H9 (cell line): ENCODE data around the gene NT5C2. TPM values are rescaled to one million over a fixed set of nuclear protein-coding genes. Genes with fewer than 3 reads are reported as not detected.

Experiments
- DNase-seq: peaks from one replicate; pipeline ENCODE4 v3.0.0-alpha.2; 2017
- H2AFZ ChIP-seq: one replicate; pipeline ENCODE4 v1.6.1; 2013; ENCODE audit warnings: mild to moderate bottlenecking, low read length, control low read depth, moderate library complexity
- H2AK5ac ChIP-seq: 2 replicates; pipeline ENCODE4 v1.6.1; 2013; ENCODE audit warnings: low read length, control low read depth, mixed read lengths; ENCODE audit not compliant: insufficient read length
- H2BK120ac ChIP-seq: one replicate; pipeline ENCODE4 v1.6.1; 2013; ENCODE audit warnings: low read depth, mild to moderate bottlenecking, low read length, control low read depth, inconsistent platforms; ENCODE audit not compliant: poor library complexity, severe bottlenecking
- H2BK12ac ChIP-seq: 2 replicates; pipeline ENCODE4 v1.6.1; 2013; ENCODE audit warnings: low read length, control low read depth, mixed read lengths, low read depth; ENCODE audit not compliant: insufficient read length
- H2BK15ac ChIP-seq: 2 replicates; pipeline ENCODE4 v1.6.1; 2013; ENCODE audit warnings: low read depth, low read length, control low read depth
- H2BK20ac ChIP-seq: one replicate; pipeline ENCODE4 v1.6.1; 2013; ENCODE audit warnings: low read depth, mild to moderate bottlenecking, low read length, control low read depth, inconsistent platforms; ENCODE audit not compliant: poor library complexity, severe bottlenecking
- H2BK5ac ChIP-seq: 2 replicates; pipeline ENCODE4 v1.6.1; 2013; ENCODE audit warnings: low read length, control low read depth, mixed read lengths; ENCODE audit not compliant: insufficient read length
- H3K14ac ChIP-seq: 2 replicates; pipeline ENCODE4 v1.6.1; 2013; ENCODE audit warnings: low read length, control low read depth; ENCODE audit not compliant: insufficient read depth
- H3K18ac ChIP-seq: 2 replicates; pipeline ENCODE4 v1.6.1; 2013; ENCODE audit warnings: low read depth, mild to moderate bottlenecking, mixed read lengths, low read length, control low read depth; ENCODE audit not compliant: insufficient read length
- H3K23ac ChIP-seq: 2 replicates; pipeline ENCODE4 v1.6.1; 2013; ENCODE audit warnings: low read length, control low read depth, mixed read lengths, low read depth; ENCODE audit not compliant: insufficient read length
- H3K23me2 ChIP-seq: 2 replicates; pipeline ENCODE4 v1.6.1; 2013; ENCODE audit warnings: low read depth, mild to moderate bottlenecking, mixed read lengths, low read length, control low read depth; ENCODE audit not compliant: insufficient read length, poor library complexity, severe bottlenecking
- H3K27ac ChIP-seq: 2 replicates; pipeline ENCODE4 v1.5.1; 2013; ENCODE audit warnings: low read length, control low read depth, mixed read lengths, low read depth; ENCODE audit not compliant: insufficient read length
- H3K27me3 ChIP-seq: 2 replicates; pipeline ENCODE4 v1.6.1; 2013; ENCODE audit warnings: low read length, control low read depth, inconsistent platforms; ENCODE audit not compliant: insufficient read depth
- H3K4ac ChIP-seq: 2 replicates; pipeline ENCODE4 v1.6.1; 2013; ENCODE audit warnings: low read depth, mild to moderate bottlenecking, control low read depth, inconsistent platforms, low read length, moderate library complexity
- H3K4me1 ChIP-seq: 2 replicates; pipeline ENCODE4 v1.6.1; 2013; ENCODE audit warnings: low read length, control low read depth, inconsistent platforms; ENCODE audit not compliant: insufficient read depth
- H3K4me2 ChIP-seq: 2 replicates; pipeline ENCODE4 v1.6.1; 2013; ENCODE audit warnings: low read length, control low read depth, mixed read lengths; ENCODE audit not compliant: insufficient read length, insufficient read depth
- H3K56ac ChIP-seq: 2 replicates; pipeline ENCODE4 v1.6.1; 2013; ENCODE audit warnings: low read depth, mild to moderate bottlenecking, mixed read lengths, low read length, control low read depth; ENCODE audit not compliant: insufficient read length
- H3K79me1 ChIP-seq: 2 replicates; pipeline ENCODE4 v1.6.1; 2013; ENCODE audit warnings: low read depth, mild to moderate bottlenecking, moderate library complexity, low read length, control low read depth, inconsistent platforms; ENCODE audit not compliant: insufficient read depth, poor library complexity, severe bottlenecking
- H3K79me2 ChIP-seq: 2 replicates; pipeline ENCODE4 v1.6.1; 2013; ENCODE audit warnings: low read length, control low read depth, inconsistent platforms; ENCODE audit not compliant: insufficient read depth
- H3K9ac ChIP-seq: 2 replicates; pipeline ENCODE4 v1.6.1; 2013; ENCODE audit warnings: low read length, control low read depth, mixed read lengths; ENCODE audit not compliant: insufficient read length; ENCODE audit errors: extremely low read depth
- H3K9me3 ChIP-seq: one replicate; pipeline ENCODE4 v1.6.1; 2013; ENCODE audit warnings: low read depth, low read length, inconsistent platforms; ENCODE audit not compliant: control insufficient read depth
- H3T11ph ChIP-seq: one replicate; pipeline ENCODE4 v1.6.1; 2013; ENCODE audit warnings: mild to moderate bottlenecking, low read length, control low read depth, inconsistent platforms
- H4K20me1 ChIP-seq: one replicate; pipeline ENCODE4 v1.6.1; 2013; ENCODE audit not compliant: control insufficient read depth, insufficient read length, insufficient read depth
- H4K5ac ChIP-seq: 2 replicates; pipeline ENCODE4 v1.6.1; 2013; ENCODE audit warnings: low read depth, mild to moderate bottlenecking, mixed read lengths, low read length, control low read depth; ENCODE audit not compliant: insufficient read length
- H4K8ac ChIP-seq: replicated peaks from 2 replicates; pipeline ENCODE4 v1.6.1; 2013; ENCODE audit warnings: low read length, control low read depth, mixed read lengths, low read depth; ENCODE audit not compliant: insufficient read length
- H4K91ac ChIP-seq: 2 replicates; pipeline ENCODE4 v1.6.1; 2013; ENCODE audit warnings: low read depth, mild to moderate bottlenecking, moderate library complexity, mixed read lengths, low read length, control low read depth; ENCODE audit not compliant: insufficient read length
- H3K27ac Mint-ChIP-seq, 3 experiments: 2 replicates in 2 of 3; 3 replicates in 1 of 3; pipeline ENCODE4 v1.8.0; 2020 to 2021; ENCODE audit warnings: mixed read lengths in 3 of 3, mild to moderate bottlenecking in 1 of 3, moderate library complexity in 1 of 3
- H3K27me3 Mint-ChIP-seq: 2 replicates; pipeline ENCODE4 v1.8.0; 2021; ENCODE audit warnings: low read depth, mild to moderate bottlenecking, moderate library complexity, mixed read lengths
- H3K36me3 Mint-ChIP-seq, 3 experiments: 2 replicates in 2 of 3; 3 replicates in 1 of 3; pipeline ENCODE4 v1.8.0; 2020 to 2021; ENCODE audit warnings: low read depth in 3 of 3, mixed read lengths in 3 of 3; ENCODE audit not compliant: insufficient read depth in 1 of 3
- H3K4me1 Mint-ChIP-seq, 2 experiments: 2 replicates each; pipeline ENCODE4 v1.8.0; 2020; ENCODE audit warnings: mixed read lengths in 2 of 2
- H3K4me3 Mint-ChIP-seq, 2 experiments: 2 replicates in 1 of 2; 3 replicates in 1 of 2; pipeline ENCODE4 v1.8.0; 2020 to 2021; ENCODE audit warnings: mild to moderate bottlenecking in 2 of 2, mixed read lengths in 2 of 2, moderate library complexity in 1 of 2
- H3K9me3 Mint-ChIP-seq, 2 experiments: 2 replicates in 1 of 2; 3 replicates in 1 of 2; pipeline ENCODE4 v1.8.0; 2020; ENCODE audit warnings: mild to moderate bottlenecking in 2 of 2, mixed read lengths in 2 of 2, moderate library complexity in 1 of 2
- CTCF ChIP-seq: fragments of 200-600 bp; sonication (generic); conservative IDR thresholded peaks from 3 replicates; pipeline ENCODE4 v1.8.0; 2021; ENCODE audit warnings: antibody characterized with exemption, mild to moderate bottlenecking
- WGBS: extraction: QIAGEN DNeasy Blood & Tissue Kit; methylation state at CpG from one replicate; pipeline ENCODE4 v1.1.7; 2013; ENCODE audit warnings: missing lambda C conversion rate, low lambda C conversion rate, mixed read lengths; ENCODE audit not compliant: insufficient read length; ENCODE audit errors: extremely low coverage; 5-methylcytosine and 5-hydroxymethylcytosine counted together
- total RNA-seq: library from RNA; stranded (reverse); gene quantifications from 2 replicates; pipeline ENCODE4 v1.2.1, GENCODE V29; 2021

The NT5C2 gene
- total RNA-seq, 1 experiment from 2014 or later: 69.6 TPM

GRCh38 chr10:103198648-103199047 is 5.6 kb upstream of the NT5C2 start:
- Histone ChIP-seq H4K5ac (no peak overlapping the region), H3K14ac (no peak overlapping the region), H3K4ac (no peak overlapping the region), H3K9ac (no peak overlapping the region), H2BK12ac (no peak overlapping the region), H3K23me2 (no peaks in the 10 kb centered on the region), H3K27ac (no peak overlapping the region), H3K18ac (no peak overlapping the region), H2BK20ac (no peak overlapping the region), H3K56ac (no peak overlapping the region), H3T11ph (no peak overlapping the region), H3K79me2 (no peaks in the 10 kb centered on the region), H3K4me2 (no peak overlapping the region), H4K8ac (no peak overlapping the region), H3K23ac (no peak overlapping the region), H3K4me1 (peaks cover 5% of the 10 kb centered on the region; the same call in 1 of the 2 replicates), H2BK120ac (no peak overlapping the region), H2AK5ac (no peak overlapping the region), H3K79me1 (no peaks in the 10 kb centered on the region), H3K9me3 (no peaks in the 10 kb centered on the region), H2BK5ac (no peak overlapping the region), H4K91ac (no peak overlapping the region), H2BK15ac (no peak overlapping the region), H2AFZ (no peak overlapping the region), H4K20me1 (no peaks in the 10 kb centered on the region), H3K27me3 (no peaks in the 10 kb centered on the region)
- H3K4me3 Mint-ChIP-seq: no peak overlapping the region
- H3K36me3 Mint-ChIP-seq: no peaks in the 10 kb centered on the region
- WGBS: no CpG with 5 or more reads among the region's 8 CpGs
- H3K27me3 Mint-ChIP-seq: peaks cover 8% of the 10 kb centered on the region
- DNase-seq: no peak
- no peak for TF ChIP-seq CTCF
- no peaks in the 10 kb centered on the region for H3K9me3 Mint-ChIP-seq
- H3K4me1 Mint-ChIP-seq: peaks cover 28 to 33% of the 10 kb centered on the region in 2 experiments
- no peak overlapping the region for H3K27ac Mint-ChIP-seq
